TTC549 (cell line): ENCODE data around the gene SPAG4.

ENCODE experiments used
- FAIRE-seq: peaks from 2 replicates; lab custom pipeline; 2012; peaks lifted over from hg19 to GRCh38; lab: Jason Lieb, UNC

Gene SPAG4, protein sequence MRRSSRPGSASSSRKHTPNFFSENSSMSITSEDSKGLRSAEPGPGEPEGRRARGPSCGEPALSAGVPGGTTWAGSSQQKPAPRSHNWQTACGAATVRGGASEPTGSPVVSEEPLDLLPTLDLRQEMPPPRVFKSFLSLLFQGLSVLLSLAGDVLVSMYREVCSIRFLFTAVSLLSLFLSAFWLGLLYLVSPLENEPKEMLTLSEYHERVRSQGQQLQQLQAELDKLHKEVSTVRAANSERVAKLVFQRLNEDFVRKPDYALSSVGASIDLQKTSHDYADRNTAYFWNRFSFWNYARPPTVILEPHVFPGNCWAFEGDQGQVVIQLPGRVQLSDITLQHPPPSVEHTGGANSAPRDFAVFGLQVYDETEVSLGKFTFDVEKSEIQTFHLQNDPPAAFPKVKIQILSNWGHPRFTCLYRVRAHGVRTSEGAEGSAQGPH

GRCh38 chr20:35615667-35616464, at the start of gene SPAG4:
Gene SPAG4 (plus strand): TSS chr20:35615829. CDS start chr20:35616004, 175 bp downstream.
- FAIRE-seq: no peak

- no peak for FAIRE-seq
These were observed 47.0 kb upstream of the SPAG4 start for GRCh38 chr20:35568645-35569044.

- FAIRE-seq: no peak
These were observed 44.1 kb upstream of the SPAG4 start for GRCh38 chr20:35571555-35571954.

DNA sequence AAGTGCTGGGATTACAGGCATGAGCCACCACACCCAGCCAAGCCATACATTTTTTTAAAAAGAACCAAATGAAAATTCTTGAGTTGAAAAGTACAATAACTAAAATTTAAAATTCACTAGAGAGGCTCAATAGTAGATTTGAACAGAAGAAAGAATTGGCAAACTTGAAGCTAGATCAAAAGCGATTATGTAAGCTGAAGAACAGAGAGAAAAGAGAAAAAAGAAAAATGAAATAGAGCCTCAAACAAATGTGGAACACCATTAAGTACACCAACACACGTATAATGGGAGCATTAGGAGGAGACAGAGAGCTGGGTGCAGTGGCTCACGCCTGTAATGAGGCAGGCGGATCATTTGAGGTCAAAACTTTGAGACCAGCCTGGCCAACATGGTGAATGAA, 42.8 kb upstream of the SPAG4 start:
- FAIRE-seq: no peak

DNA sequence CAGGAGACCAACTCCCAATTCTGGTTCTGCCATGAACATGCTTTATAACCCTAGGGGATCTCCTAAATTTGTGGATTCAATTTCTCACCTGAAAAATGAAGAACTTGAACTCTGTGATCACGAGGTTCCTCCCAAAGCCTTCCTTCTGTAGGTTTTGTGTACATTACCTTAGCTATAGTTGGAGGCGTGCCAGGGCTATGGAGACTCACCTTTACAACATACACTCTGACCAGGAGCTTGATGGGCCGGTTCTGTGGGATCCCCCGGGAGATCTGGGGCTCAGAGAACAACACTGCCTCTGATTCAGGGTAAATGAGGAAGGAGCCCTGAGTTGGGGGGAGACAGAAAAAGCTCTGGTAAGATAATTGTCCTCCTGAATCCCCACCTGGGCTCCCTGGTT, 39.7 kb upstream of the SPAG4 start:
- FAIRE-seq: no peak

GRCh38 chr20:35576816-35577215, 38.8 kb upstream of the SPAG4 start:
- FAIRE-seq: no peak

- no peak for FAIRE-seq
These were observed 37.2 kb upstream of the SPAG4 start for GRCh38 chr20:35578469-35578868.

- FAIRE-seq: no peak
These were observed 36.4 kb upstream of the SPAG4 start for GRCh38 chr20:35579196-35579595.

GRCh38 chr20:35582131-35582530, 33.5 kb upstream of the SPAG4 start:
- FAIRE-seq: no peak

DNA sequence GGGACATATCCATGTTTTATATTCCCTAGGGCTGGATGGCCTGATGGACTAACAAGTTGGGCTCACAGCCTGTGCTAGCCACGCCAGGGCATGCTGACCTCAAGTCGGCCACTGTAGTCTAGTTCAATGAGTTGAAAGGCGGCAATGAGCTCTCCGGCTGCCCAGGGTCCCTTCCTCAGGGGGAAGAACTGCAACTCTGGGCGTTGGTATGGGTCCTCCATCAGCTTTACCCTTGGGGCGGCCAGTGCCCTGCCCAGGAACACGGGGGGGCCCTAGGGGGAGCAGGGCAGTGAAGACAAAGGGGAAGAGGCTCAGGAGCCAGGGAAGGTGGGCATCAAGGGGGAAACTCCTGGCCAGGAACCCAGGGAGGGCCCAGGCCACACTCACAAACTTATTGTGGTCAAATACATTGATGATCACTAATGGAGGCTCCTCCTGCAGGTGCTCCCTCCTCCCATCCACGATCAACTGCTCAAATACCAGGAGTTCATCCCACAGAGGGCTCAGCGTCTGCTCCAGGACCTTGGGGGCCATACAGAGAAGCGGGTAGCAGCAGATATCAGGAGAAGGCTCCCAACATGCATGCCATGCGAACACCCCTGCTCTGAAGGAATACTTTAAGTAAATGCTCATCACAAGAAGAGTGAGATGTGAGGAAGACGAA, 32.8 kb upstream of the SPAG4 start:
- no peak for FAIRE-seq

DNA sequence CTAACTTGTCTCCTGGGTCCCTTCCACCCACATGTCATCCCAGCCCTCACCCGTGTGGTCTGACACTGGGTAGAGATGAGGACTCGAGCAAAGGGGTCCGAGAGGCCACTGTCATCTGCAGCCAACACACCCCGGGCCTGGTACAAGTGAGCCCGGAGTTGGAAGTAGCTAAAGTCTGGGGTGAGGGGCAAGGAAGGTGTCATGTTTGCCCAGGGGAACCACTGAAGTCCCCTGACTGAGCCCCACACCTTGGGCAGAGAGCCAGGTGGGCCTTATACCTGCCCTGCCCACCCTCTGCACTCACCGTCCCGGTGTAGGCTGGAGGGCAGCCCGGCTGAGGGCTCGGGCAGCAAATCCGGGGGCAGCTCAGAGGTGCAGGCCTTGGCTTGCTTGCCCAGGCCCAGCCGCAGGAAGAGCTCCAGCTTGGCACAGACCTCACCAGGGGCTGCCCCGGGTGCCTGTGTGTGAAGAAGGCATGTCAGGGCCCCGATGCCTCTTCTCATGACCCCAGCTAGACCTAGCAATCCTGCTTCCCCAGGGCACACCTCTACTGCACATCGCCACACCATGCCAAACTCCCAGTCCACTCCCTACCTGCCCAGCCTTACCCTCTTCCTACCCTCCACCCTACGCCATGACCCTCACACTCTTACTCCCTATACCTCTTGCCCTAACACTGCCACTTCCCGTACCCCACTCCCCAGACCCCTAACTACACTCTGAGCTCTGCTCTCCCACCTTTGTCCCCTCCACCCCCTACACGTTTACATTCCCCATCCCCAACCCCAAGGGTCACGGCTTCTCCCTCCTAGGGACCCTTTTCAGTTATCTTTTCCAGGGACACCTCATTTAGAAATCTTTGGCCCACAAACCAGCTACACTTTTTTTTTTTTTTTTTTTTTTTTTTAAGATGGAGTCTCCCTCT, 31.7 kb upstream of the SPAG4 start:
- no peak for FAIRE-seq

- no peak for FAIRE-seq
These were observed 28.7 kb upstream of the SPAG4 start for GRCh38 chr20:35586751-35587425.

- FAIRE-seq: no peak
These were observed 28.2 kb upstream of the SPAG4 start for GRCh38 chr20:35587436-35587835.

- no peak for FAIRE-seq
These were observed 27.2 kb upstream of the SPAG4 start for GRCh38 chr20:35588397-35588796.

DNA sequence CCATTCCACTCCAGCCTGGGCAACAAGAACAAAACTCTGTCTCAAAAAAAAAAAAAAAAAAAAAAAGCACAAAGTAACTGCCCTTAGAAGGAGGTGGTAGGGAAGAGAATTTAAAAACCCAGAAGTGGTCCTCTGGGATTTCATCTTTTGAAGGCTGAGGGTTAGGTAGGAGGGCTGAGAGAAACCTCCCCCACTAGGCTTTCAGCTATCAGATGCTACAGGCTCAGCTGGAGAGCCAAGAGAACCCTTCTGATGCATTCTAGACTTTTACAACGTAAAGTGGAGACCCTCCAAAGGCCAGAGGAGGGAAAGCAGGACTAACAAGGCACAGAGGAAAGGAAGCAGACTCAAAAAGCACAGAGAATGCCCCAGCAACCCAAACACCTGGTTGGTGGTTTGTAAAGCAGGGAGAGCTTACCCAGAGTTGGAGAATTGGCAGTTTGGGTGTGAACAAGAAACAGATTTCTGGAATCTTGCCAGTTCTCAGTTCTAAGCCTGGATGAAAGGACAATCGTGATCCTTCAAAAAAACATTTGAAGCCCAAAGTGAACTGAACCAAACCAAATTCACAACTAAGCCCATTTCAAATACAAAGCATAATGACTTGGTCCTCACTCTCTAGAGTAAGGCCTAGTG, 23.2 kb upstream of the SPAG4 start:
- no peak for FAIRE-seq

- FAIRE-seq: no peak
These were observed 20.2 kb upstream of the SPAG4 start for GRCh38 chr20:35595456-35595855.

- FAIRE-seq: no peak
These were observed 19.7 kb upstream of the SPAG4 start for GRCh38 chr20:35595901-35596300.

- FAIRE-seq: no peak
These were observed 18.4 kb upstream of the SPAG4 start for GRCh38 chr20:35597186-35597585.

DNA sequence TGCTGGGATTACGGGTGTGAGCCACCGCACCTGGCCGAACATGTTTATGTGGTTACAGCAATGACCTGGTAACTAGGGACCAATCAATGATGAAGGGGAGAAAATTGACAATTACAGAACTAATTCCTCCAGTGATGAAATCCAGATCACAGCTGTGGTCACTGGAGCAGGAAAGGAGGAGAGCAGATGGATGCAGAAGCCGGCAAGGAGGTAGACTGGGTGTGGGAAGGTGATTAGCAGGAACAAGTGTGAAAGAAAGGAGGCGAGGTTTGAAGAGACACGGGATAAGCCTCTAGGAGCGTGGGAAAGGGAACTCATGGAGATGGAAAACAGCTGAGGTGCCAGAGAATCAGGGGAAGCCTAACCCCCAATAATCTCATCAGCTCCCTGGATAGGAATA, 17.2 kb upstream of the SPAG4 start:
- no peak for FAIRE-seq

DNA sequence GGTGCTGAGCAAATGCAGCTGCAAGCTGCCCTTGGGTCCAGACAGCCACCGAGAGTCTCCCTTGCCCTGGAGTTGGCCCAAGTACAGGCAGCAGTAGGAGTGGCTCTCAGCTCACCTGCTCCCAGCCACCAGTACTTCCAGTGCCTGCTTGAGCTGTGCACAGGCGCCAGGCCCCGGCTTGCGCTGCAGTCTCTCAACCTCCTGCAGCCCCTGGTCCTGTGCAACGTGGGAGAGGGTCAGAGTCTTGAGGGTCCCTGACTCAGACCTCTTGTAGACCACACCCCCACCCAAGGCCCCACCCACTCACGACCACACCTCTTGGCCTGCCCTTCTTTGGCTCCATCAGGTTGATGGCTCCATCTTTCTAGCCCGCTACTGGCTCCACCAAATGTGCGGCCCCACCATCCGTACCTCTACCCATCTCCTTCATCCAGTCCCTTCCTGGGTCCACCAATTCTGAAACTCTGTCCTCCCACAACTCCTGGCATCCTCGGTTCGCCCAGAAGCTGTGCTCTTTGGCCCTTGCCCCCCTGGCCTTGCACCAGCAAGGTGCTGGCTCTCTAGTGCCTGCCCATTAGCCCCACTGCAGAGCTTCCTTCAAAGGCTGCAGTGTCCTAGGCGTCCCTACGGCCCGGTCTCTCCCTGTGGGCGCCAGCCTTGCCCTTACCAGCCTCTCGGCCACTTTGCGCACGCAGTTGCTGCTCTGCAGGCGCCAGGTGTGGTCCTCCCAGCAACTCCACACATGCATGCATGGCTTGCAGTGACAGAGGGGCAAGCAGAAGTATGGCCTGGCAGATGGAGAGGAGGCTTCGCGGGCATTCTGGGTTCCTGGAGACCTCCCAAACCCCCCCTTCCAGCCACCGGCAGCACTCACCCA, 16.5 kb upstream of the SPAG4 start:
- FAIRE-seq: no peak
